ENCODE results near the gene FADS2.

FADS2 gene

GRCh38 chr11:61851113-61851899, 23.2 kb downstream of the FADS2 start:
- no peak for DNase-seq

DNA sequence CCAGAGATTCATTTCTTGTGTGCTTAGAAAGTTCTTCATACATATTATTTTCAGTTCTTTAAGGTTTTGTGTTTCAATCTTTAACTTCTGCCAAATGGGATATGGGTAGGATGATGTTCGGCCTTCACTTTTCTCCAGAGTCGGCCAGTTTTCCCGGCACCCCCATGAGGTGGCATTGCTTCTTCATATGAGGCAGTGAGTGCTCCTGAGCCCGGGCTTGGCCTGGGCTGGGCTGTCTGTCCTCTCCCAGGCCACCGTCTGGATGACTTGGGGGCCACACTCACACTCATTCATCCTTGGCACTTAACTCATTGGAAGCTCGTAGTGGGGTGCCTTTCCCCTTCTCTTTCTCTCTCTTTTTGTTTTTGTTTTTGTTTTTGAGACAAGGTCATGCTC, 23.8 kb downstream of the FADS2 start:
- no peak for DNase-seq

DNA sequence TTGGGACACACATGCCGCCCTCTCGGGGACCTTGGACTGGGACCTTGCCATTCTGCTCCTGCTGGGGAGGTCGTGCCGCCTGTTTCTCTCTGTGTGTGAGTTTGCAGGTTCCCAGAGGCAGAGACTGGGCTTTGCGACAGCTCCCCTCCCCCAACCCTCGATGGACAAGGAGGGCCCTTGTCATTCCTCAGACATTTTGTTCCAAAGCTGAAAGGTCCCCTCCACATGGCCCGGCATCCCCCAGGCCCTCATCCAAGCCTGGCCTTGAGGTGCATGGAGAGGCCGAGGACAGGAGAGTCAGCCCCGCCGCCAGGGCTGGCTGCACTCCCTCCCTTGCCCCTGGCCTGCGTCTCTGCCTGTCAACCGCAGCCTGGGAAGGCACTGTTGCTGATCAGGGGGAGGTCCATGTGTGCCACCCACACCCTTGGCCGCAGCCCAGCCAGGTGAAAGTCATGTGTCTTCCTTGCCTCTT, 25.6 kb downstream of the FADS2 start:
- DNase-seq: no peak

DNA sequence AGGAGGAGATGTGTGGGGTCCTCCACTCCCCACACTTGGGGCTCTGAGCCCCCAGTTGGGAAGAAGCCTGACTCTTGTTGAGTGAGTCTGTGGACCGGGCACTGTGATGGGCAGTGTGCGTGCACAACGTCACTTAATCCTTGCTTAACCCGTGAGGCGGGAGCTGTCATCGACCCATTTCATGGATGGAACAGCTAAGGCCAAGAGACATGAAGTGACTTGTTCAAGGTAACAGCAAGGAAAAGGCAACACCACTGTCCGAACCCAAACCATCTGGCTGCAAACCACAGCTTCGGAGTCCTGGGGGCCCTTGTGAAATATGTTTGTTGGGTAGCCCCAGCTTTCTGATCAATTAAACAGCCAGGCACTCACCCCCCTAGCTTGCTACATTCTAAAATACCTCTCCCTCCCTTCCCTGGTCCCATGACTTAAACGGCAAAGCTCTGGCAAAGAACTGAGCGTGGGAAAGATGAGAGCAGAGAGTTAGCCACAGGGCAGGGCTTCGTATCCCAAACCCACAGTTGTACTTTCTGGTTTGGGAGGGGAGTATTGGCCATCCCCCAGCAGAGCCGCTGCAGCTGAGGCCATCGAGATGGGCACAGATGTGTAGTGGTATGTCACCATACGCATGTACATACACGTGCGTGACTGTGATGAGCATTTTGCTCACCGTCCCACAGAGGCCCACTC, 26.3 kb downstream of the FADS2 start:
- no peak for DNase-seq

DNA sequence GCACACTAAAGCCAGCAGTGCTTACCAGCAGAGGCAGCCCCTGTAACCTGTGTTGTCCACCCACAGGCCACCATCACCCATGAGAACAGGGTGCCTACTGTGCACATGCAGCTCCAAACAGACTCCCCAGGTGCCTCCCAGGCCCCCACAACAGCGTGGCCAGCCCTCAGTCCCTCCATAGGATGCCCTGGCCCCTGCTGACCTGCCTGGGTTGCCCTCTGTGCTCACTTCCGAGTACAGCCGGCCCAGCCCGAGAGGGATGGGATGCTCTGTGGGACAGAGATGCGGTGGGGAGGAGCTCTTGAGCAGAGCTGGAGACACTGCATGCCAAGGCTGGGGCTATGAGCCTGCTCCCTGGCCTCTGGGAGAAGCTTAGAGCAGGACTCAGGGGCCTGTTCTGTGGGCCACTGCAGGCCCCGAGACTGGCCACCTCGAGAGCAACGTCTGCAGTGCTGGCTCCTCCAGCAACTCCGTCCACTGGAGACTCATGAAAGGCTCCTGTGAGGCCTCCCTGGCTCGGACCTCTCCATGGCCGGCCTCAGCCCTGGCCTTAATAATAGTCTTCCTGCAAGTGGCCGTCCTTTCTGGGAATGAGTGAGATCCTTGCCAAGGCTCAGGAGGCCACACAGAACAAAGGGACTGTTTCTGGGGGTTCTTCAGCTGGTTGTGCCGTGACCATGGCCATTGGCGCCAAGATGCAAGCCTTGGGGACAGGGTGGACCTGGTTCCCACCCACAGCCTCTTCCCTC, 27.0 kb downstream of the FADS2 start:
- DNase-seq: no peak

DNA sequence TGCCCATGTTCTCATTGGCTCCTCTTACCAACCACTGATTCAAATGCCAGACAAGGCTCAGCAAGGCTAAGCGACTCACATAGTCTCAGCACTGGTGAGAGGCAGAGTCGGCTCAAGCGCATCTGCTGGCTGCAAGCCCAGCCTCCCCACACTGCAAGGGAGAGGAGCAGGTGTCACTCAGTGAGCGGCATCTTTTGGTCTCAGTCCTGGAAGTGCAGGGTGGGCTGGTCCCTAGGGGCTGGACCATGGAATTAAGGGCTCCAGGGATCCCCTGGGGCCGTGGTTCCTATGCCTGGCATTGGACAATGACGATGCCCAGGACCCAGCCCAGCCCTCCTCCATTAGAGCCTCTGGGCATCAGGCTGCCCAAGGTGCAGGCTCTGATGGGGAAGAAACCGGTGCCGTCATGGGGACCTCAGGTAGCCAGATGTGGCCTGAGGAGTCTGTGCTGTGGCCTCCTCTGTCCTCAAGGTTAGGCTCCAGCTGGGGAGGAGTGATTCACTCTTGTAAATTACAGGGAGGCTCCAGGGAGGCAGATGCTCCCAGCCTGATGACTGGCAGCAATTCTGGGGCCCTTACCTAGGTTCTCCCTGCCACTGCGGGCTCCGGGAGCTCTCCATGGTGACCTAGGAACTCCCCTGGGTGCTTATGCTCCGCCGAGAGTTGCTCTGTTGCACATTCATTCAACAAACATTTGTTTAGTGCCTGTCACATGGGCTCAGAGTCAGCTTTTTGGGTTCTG, 28.0 kb downstream of the FADS2 start:
- DNase-seq: no peak

- DNase-seq: no peak
Measured at GRCh38 chr11:61860054-61860903, 32.2 kb downstream of the FADS2 start.

DNA sequence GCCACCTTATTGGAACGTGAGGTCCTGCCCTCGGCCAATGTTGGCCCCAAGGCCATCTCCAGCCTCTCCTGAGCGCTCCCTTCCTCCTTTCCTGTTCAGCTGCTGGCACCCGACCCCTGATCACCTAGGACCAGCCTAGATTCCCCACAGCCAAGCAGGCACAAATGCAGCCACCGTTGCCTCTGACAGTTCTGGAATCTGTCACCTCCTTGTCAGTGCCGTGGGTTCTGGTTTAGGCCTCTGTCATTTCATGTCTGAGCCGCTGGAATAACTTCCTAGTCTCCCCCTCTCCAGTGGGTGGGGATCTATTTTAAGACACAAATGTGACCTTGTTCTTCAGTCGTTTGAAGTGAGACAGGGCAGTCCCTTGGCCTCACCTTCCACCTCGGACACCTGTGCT, 33.5 kb downstream of the FADS2 start:
- no peak for DNase-seq

GRCh38 chr11:61862714-61863547, 34.8 kb downstream of the FADS2 start:
- DNase-seq: no peak

- DNase-seq: no peak
Measured at GRCh38 chr11:61863548-61864081, 35.5 kb downstream of the FADS2 start.

GRCh38 chr11:61864814-61865775, 37.0 kb downstream of the FADS2 start:
- DNase-seq: no peak

DNA sequence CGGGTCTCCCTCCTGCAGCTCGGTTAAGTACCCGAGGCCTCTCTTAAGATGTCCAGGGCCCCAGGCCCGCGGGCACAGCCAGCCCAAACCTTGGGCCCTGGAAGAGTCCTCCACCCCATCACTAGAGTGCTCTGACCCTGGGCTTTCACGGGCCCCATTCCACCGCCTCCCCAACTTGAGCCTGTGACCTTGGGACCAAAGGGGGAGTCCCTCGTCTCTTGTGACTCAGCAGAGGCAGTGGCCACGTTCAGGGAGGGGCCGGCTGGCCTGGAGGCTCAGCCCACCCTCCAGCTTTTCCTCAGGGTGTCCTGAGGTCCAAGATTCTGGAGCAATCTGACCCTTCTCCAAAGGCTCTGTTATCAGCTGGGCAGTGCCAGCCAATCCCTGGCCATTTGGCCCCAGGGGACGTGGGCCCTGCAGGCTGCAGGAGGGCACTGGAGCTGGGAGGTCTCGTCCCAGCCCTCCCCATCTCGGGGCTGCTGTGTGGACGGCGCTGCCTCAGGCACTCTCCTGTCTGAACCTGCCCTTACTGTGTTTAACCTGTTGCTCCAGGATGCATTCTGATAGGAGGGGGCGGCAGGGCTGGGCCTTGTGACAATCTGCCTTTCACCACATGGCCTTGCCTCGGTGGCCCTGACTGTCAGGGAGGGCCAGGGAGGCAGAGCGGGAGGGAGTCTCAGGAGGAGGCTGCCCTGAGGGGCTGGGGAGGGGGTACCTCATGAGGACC, 38.3 kb downstream of the FADS2 start:
- DNase-seq: no peak

DNA sequence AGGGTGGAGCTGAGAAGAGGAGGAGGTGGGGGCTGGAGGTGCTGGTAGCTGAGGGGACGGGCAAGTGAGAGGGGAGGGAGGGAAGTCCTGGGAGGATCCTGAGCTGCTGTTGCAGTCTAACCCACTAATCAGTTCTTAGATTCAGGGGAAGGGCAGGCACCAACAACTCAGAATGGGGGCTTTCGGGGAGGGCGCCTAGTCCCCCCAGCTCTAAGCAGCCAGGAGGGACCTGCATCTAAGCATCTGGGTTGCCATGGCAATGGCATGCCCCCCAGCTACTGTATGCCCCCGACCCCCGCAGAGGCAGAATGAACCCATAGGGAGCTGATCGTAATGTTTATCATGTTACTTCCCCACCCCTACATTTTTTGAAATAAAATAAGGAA, 38.9 kb downstream of the FADS2 start:
- no peak for DNase-seq

GRCh38 chr11:61868571-61869428, 40.7 kb downstream of the FADS2 start:
- no peak for DNase-seq

DNA sequence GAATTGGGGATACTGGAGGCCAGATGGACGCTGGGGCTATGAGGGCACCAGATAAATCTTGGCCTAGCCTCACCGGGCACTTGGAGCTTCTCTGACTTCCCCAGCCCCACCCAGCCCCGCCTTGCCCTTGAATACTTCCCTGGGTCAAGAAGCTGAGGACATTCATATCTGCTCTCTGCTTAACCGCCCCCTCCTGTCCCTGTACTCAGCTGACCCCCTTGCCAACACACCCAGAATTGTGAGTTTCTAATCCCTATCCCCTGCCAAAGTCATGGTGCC, 41.3 kb downstream of the FADS2 start:
- no peak for DNase-seq

GRCh38 chr11:61869708-61870451, 41.8 kb downstream of the FADS2 start:
- no peak for DNase-seq

GRCh38 chr11:61870541-61871031, 42.5 kb downstream of the FADS2 start:
- no peak for DNase-seq
